HL-60 (cell line): Measurements from ENCODE around the gene KDM3B.

ENCODE experiments used
- DNase-seq, 2 experiments: peaks; one replicate each; pipeline ENCODE4 v3.0.0-alpha.2; 2010 to 2020; ENCODE audit warnings: low read depth in 1 of 2, low spot score in 1 of 2
- H3K27ac ChIP-seq: fragments of 250-450 bp; sonication (Bioruptor Pico); replicated peaks from 2 replicates; pipeline ENCODE4 v1.5.1; 2020; ENCODE audit warnings: mild to moderate bottlenecking, moderate library complexity
- H3K27me3 ChIP-seq: fragments of 250-450 bp; sonication (Bioruptor Pico); 2 replicates; pipeline ENCODE4 v1.5.1; 2021; ENCODE audit warnings: mild to moderate bottlenecking, moderate library complexity; ENCODE audit not compliant: insufficient read depth, poor library complexity, severe bottlenecking
- H3K4me3 ChIP-seq: replicated peaks from 2 replicates; pipeline ENCODE4 v1.5.1; 2011; ENCODE audit warnings: mild to moderate bottlenecking, control low read depth, low read length; ENCODE audit not compliant: insufficient read depth
- GABPA ChIP-seq: IDR thresholded peaks from 2 replicates; pipeline ENCODE4 v1.6.1; 2012; ENCODE audit warnings: low read depth
- POLR2AphosphoS5 ChIP-seq: IDR thresholded peaks from 2 replicates; pipeline ENCODE4 v1.6.1; 2012; ENCODE audit warnings: low read depth
- SPI1 ChIP-seq: IDR thresholded peaks from 2 replicates; pipeline ENCODE4 v1.6.1; 2012; ENCODE audit warnings: low read depth, mild to moderate bottlenecking, borderline replicate concordance
- TF ChIP-seq, protein P1 (sequence below): IDR thresholded peaks from 2 replicates; pipeline ENCODE4 v1.6.1; 2012; ENCODE audit warnings: low read depth; ENCODE audit not compliant: insufficient replicate concordance
- TF ChIP-seq, protein P2 (sequence below): IDR thresholded peaks from one replicate; pipeline ENCODE4 v1.5.1; 2011; ENCODE audit warnings: low read length, control low read depth, inconsistent platforms; ENCODE audit not compliant: insufficient read depth

The KDM3B gene

DNA sequence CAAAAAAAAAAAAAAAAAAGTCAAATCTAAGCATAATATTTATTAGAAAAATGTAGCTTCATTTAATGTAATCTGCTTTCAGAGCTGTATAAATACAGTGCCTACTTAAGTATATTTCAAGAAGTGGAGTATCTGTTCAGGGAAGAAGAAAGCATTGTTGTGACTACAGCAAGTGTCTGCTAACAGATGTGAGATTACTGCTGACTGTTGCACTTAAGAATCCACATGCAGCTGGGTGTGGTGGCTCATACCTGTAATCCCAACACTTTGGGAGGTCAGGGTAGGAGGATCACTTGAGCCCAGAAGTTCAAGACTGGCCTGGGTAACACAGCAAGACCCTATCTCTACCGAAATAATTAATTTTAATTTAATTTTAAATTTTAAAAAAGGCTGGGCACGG lies 19.0 kb downstream of the KDM3B start:
- Histone ChIP-seq H3K27me3 (no peaks in the 10 kb centered on the region), H3K27ac (no peak overlapping the region), H3K4me3 (no peak overlapping the region)
- DNase-seq, result no peak
- TF ChIP-seq POLR2AphosphoS5, result no peak
- TF ChIP-seq, protein P1, sequence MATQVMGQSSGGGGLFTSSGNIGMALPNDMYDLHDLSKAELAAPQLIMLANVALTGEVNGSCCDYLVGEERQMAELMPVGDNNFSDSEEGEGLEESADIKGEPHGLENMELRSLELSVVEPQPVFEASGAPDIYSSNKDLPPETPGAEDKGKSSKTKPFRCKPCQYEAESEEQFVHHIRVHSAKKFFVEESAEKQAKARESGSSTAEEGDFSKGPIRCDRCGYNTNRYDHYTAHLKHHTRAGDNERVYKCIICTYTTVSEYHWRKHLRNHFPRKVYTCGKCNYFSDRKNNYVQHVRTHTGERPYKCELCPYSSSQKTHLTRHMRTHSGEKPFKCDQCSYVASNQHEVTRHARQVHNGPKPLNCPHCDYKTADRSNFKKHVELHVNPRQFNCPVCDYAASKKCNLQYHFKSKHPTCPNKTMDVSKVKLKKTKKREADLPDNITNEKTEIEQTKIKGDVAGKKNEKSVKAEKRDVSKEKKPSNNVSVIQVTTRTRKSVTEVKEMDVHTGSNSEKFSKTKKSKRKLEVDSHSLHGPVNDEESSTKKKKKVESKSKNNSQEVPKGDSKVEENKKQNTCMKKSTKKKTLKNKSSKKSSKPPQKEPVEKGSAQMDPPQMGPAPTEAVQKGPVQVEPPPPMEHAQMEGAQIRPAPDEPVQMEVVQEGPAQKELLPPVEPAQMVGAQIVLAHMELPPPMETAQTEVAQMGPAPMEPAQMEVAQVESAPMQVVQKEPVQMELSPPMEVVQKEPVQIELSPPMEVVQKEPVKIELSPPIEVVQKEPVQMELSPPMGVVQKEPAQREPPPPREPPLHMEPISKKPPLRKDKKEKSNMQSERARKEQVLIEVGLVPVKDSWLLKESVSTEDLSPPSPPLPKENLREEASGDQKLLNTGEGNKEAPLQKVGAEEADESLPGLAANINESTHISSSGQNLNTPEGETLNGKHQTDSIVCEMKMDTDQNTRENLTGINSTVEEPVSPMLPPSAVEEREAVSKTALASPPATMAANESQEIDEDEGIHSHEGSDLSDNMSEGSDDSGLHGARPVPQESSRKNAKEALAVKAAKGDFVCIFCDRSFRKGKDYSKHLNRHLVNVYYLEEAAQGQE, result no peak

DNA sequence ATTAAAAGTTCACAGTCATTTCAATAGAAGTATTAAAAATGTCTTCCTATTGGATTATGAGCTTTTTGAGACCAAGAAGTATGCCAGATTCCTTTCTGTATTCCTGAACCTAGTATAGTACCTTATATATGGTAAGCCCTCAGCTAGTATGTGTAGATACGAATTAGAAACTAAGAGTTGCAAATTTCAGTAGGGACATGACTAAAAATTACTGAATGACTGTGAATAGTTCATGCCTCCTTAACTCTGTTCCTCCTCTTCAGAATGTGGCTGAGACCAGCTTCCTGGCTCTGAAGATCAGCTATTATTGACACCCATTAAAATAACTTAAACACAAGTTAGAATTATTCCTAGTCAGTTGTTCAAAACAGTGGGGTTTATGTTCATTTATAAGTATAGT lies 19.7 kb downstream of the KDM3B start:
- Histone ChIP-seq H3K27ac (no peak overlapping the region), H3K27me3 (no peaks in the 10 kb centered on the region), H3K4me3 (no peak overlapping the region)
- DNase-seq, result no peak
- TF ChIP-seq POLR2AphosphoS5, result no peak
- TF ChIP-seq, protein P2, sequence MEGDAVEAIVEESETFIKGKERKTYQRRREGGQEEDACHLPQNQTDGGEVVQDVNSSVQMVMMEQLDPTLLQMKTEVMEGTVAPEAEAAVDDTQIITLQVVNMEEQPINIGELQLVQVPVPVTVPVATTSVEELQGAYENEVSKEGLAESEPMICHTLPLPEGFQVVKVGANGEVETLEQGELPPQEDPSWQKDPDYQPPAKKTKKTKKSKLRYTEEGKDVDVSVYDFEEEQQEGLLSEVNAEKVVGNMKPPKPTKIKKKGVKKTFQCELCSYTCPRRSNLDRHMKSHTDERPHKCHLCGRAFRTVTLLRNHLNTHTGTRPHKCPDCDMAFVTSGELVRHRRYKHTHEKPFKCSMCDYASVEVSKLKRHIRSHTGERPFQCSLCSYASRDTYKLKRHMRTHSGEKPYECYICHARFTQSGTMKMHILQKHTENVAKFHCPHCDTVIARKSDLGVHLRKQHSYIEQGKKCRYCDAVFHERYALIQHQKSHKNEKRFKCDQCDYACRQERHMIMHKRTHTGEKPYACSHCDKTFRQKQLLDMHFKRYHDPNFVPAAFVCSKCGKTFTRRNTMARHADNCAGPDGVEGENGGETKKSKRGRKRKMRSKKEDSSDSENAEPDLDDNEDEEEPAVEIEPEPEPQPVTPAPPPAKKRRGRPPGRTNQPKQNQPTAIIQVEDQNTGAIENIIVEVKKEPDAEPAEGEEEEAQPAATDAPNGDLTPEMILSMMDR, result no peak
- no peak for TF ChIP-seq GABPA
- TF ChIP-seq SPI1, result no peak
- TF ChIP-seq, protein P1, result no peak

DNA sequence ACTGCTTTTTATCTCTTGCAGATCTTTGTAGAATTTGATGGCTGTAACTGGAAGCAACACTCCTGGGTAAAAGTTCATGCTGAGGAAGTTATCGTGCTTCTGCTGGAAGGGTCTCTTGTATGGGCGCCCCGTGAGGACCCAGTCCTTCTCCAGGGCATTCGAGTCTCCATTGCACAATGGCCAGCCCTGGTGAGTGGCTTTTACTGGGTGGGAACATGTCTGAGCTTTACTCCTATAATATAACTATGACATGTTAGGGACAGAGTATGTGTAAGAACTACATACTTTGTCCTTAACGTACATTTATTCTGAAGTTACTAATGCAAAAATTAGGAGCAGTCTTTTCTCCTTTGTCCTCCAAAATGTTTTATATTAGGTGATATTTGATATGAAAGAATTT lies 20.2 kb downstream of the KDM3B start:
- Histone ChIP-seq H3K27ac (no peak overlapping the region), H3K4me3 (no peak overlapping the region), H3K27me3 (no peaks in the 10 kb centered on the region)
- DNase-seq, result no peak
- TF ChIP-seq SPI1, result no peak
- TF ChIP-seq POLR2AphosphoS5, result no peak
- TF ChIP-seq, protein P2, result no peak
- TF ChIP-seq GABPA, result no peak
- TF ChIP-seq, protein P1, result no peak

DNA sequence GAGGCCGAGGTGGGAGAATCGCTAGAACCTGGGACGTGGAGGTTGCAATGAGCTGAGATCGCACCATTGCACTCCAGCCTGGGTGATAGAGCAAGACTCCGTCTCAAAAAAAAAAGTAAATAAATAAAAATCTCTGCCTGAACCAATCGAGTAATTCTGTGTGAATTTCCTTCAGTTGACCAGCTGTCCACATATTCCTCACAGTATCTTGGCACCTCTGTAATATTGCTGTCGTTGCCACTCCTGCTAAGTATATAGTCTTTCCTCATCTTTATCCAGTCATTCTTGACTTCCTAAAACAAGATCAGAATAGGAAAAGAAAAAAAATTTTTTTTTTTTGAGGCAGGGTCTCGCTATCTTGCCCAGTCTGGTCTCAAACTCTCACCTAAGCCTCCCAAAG lies 29.9 kb downstream of the KDM3B start:
- H3K27ac ChIP-seq, result no peak overlapping the region
- no peak for TF ChIP-seq GABPA
- TF ChIP-seq, protein P1, result no peak
- TF ChIP-seq POLR2AphosphoS5, result no peak
- H3K4me3 ChIP-seq, result no peak overlapping the region
- H3K27me3 ChIP-seq, result no peaks in the 10 kb centered on the region
- no peak for DNase-seq
